ENCODE results near the gene PRR22. TPM values are rescaled to one million over a fixed set of nuclear protein-coding genes. Genes with fewer than 3 reads are reported as not detected.

The PRR22 gene
- total RNA-seq, 2 donors from 2014 or later: 1.4 to 5.7 TPM

DNA sequence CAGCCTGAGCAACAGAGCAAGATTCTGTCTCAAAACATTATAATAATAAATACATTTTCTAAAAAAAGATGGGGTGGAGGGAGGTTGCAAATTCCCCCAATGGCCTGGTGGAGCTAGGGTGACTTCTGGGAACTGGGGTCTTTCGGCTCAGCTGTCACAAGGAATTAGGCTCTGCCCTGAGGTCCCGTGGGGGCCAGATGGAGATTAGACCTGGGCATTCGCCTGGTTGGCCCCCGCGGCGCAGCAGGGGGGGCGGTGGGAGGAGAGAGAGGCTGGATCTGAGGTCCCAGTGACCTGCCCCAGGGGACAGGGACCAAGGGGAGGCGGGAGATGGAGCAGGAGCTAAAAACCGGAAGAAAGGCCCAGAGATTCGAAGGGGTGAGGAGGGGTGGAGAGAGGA is 40.2 kb upstream of the PRR22 start:
- Histone ChIP-seq H3K4me1 (peaks cover 10% of the 10 kb centered on the region), H3K9me3 (no peaks in the 10 kb centered on the region), H3K27ac (no peak overlapping the region), H3K27me3 (no peaks in the 10 kb centered on the region), H3K4me3 (no peak overlapping the region), H3K9ac (ENCODE audit: low read depth in 2 of 2, low read length in 2 of 2) (no peak overlapping the region), H3K36me3 (no peaks in the 10 kb centered on the region)
- no peak for DNase-seq
- TF ChIP-seq, protein P1, sequence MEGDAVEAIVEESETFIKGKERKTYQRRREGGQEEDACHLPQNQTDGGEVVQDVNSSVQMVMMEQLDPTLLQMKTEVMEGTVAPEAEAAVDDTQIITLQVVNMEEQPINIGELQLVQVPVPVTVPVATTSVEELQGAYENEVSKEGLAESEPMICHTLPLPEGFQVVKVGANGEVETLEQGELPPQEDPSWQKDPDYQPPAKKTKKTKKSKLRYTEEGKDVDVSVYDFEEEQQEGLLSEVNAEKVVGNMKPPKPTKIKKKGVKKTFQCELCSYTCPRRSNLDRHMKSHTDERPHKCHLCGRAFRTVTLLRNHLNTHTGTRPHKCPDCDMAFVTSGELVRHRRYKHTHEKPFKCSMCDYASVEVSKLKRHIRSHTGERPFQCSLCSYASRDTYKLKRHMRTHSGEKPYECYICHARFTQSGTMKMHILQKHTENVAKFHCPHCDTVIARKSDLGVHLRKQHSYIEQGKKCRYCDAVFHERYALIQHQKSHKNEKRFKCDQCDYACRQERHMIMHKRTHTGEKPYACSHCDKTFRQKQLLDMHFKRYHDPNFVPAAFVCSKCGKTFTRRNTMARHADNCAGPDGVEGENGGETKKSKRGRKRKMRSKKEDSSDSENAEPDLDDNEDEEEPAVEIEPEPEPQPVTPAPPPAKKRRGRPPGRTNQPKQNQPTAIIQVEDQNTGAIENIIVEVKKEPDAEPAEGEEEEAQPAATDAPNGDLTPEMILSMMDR (IDR thresholded peaks at IDR 0.05): no peak
- intact Hi-C loops (cut with DNase I): loop anchor here (5.0 kb wide), 1 partner anchor 68 kb away; no protein-coding TSS in a partner anchor

DNA sequence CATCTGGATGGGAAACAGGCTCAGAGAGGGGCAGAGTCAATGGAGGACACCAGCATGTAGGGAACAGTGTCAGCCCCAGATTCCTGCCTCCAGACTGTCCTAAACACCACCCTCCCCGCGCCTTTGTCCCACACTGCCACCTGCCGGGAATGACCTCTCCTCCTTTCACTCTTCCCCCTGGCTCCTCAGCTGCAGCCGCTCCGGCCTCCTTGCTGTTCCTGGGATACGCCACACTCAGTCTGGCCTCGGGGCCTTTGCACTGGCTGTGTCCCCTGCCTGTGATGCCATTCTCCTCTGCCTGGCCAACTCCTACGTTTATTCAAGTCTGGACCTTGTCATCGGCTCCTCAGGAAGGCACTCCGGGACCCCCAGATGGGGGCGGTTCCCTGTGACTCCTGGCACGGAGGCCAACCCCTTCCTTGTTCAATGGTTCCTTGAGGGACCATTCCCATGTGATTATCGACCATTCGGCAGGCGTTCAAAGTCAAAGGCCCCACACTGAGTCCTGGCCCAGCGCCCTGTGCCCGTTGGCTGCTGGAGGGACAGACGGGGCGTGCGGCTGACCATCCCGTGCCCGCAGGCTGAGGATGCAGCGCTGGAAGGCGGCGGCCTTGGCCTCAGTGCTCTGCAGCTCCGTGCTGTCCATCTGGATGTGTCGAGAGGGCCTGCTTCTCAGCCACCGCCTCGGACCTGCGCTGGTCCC is 39.2 kb upstream of the PRR22 start:
- H3K4me3 ChIP-seq: no peak overlapping the region
- no peaks in the 10 kb centered on the region for H3K36me3 ChIP-seq
- no peak overlapping the region for H3K9ac ChIP-seq (ENCODE audit: low read depth in 2 of 2, low read length in 2 of 2)
- TF ChIP-seq, protein P1 (IDR thresholded peaks at IDR 0.05): no peak
- H3K4me1 ChIP-seq: peaks cover 10% of the 10 kb centered on the region
- no peaks in the 10 kb centered on the region for H3K27me3 ChIP-seq
- H3K9me3 ChIP-seq: no peaks in the 10 kb centered on the region
- peak; percentile 67 for DNase-seq
- intact Hi-C loops (cut with DNase I): loop anchor here (5.0 kb wide), 1 partner anchor 69 kb away; no protein-coding TSS in a partner anchor
- no peak overlapping the region for H3K27ac ChIP-seq

DNA sequence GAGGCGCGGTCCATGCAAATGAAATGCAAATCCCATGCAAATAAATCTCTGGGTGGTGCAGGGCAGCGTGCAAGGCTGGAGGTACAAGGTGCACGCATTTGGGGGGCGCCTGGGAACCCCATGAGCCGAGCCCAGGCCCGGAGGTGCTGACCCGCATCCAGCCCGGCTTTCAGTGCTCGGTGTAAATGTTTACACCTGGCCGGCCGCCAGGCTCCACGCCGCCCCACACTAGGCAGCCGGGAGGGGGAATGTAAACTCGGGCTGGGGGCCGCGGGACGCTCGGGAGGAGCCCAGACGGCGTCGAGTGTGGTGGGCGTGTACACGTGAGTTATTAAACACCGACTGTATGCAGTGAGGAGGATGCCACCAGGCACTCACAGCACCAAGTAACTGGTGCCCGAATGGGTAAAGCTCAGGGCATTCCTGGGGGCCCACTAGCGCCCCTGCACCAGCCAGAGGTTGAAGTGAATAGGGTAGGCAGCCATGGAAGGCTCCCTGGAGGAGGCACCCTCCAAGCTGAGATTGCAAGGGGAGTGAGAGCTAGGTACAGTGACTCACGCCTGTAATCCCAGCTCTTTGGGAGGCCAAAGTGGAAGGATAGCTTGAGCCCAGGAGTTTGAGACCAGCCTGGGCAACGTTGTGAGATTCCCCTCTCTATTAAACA is 37.8 kb upstream of the PRR22 start:
- Histone ChIP-seq H3K9me3 (no peaks in the 10 kb centered on the region), H3K4me1 (peaks cover 5% of the 10 kb centered on the region), H3K36me3 (no peaks in the 10 kb centered on the region), H3K27me3 (no peaks in the 10 kb centered on the region), H3K27ac (no peak overlapping the region), H3K9ac (ENCODE audit: low read depth in 2 of 2, low read length in 2 of 2) (no peak overlapping the region), H3K4me3 (no peak overlapping the region)
- intact Hi-C loops (cut with DNase I): loop anchor here (5.0 kb wide), 1 partner anchor 70 kb away; no protein-coding TSS in a partner anchor
- TF ChIP-seq, protein P1 (IDR thresholded peaks at IDR 0.05): no peak
- no peak for DNase-seq

DNA sequence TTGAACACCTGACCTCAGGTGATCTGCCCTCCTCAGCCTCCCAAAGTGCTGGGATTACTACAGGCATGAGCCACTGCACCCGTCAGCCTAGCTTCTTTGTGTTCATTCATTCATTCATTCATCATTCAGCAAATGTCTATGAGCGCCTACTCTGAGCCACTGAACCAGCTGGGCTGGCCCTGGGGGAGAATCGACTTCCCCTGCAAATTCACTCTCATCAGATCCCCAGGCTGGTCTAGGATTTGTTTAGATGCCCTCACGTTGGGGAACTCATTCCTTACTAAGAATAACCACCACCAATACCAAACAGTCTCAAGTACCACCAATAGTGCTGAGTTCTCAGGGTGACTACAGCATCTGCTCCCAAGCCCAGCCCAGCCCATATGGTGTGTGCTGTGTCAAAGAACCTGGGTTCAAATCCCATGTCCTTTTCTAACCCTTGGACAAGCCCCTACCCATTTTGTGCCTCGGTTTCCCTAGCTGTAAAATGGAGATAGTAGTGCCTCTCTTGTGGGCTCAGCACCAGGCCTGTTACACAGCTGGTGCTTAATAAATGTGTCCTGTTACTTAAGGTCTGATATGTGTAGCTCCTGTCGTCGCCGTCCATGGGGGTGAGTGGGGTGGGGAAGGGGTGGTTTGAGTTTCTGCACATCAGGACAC is 37.1 kb upstream of the PRR22 start:
- no peaks in the 10 kb centered on the region for H3K4me1 ChIP-seq
- H3K9me3 ChIP-seq: no peaks in the 10 kb centered on the region
- no peaks in the 10 kb centered on the region for H3K27me3 ChIP-seq
- no peak for DNase-seq
- no peak overlapping the region for H3K9ac ChIP-seq (ENCODE audit: low read depth in 2 of 2, low read length in 2 of 2)
- H3K36me3 ChIP-seq: no peaks in the 10 kb centered on the region
- intact Hi-C loops (cut with DNase I): loop anchor here (5.0 kb wide), 1 partner anchor 71 kb away; no protein-coding TSS in a partner anchor
- TF ChIP-seq, protein P1 (IDR thresholded peaks at IDR 0.05): no peak
- H3K27ac ChIP-seq: no peak overlapping the region
- H3K4me3 ChIP-seq: no peak overlapping the region

DNA sequence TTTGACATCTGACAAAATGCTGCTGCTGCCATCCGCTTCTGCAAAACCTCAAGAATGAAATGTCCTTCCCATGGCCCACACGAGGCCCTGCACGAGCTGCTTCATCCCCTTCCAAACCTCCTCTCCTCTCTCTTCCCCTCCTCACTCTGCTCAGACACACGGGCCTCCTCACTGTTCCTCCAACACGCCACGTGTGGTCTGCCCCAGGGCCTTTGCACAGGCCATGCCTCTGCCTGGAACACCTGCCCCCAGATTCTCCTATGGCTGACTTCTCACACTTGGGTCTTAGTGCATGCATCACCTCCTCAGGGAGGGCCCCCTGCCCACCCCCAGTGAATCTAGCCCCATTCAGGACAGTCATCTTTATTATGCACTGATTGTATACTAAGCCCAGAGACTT is 36.2 kb upstream of the PRR22 start:
- intact Hi-C loops (cut with DNase I): loop anchor here (5.0 kb wide), 1 partner anchor 72 kb away; no protein-coding TSS in a partner anchor
- Histone ChIP-seq H3K36me3 (no peaks in the 10 kb centered on the region), H3K9ac (ENCODE audit: low read depth in 2 of 2, low read length in 2 of 2) (no peak overlapping the region), H3K4me3 (no peak overlapping the region), H3K4me1 (no peaks in the 10 kb centered on the region), H3K9me3 (no peaks in the 10 kb centered on the region), H3K27ac (no peak overlapping the region), H3K27me3 (no peaks in the 10 kb centered on the region)
- TF ChIP-seq, protein P1 (IDR thresholded peaks at IDR 0.05): no peak
- DNase-seq: no peak
